ENCODE results near the gene ARSG. TPM values are rescaled to one million over a fixed set of nuclear protein-coding genes. Genes with fewer than 3 reads are reported as not detected.

Gene ARSG
- total and polyA plus RNA-seq, 2 donors (not counting 3 experiments of a cell fraction or from before 2014, with no cell fraction given): 3.9 to 7.0 TPM

DNA sequence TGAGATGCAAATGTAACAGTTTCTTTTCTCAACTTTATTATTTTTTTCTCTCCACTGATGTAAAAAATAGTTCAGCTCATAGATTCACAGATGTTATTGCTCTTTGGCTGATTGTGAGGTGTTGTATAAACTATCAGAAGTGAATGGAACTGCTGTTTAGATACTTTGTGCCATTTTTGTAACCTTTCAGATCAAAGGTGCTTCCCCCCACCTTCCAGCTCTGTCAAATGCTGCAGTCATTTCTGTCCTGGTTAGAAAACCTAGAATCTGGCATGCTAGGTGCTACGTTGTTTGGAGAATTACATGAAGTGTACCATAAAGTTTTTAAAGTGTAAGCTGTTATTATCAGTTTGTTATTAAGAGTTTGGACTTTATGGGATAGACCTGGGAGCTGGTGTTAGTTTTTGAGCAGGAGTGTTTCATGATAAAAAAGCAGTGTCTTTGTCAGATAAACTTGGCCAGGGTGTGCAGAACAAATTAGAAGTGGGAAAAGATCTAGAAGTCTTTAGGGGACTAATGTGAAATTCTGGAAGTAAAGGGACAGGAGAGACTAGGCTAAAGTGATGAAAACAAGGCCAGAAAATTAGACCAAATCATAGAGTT, 167.8 kb downstream of the ARSG start:
- Histone ChIP-seq H3K36me3 (ENCODE audit: control insufficient read depth in 2 of 2, extremely low read depth in 1 of 2, insufficient read depth in 2 of 2, low read length in 2 of 2) (no peaks in the 10 kb centered on the region), H3K9me1 (replicated peaks; ENCODE audit: control insufficient read depth, extremely low read depth, insufficient read depth, low read length) (no peaks in the 10 kb centered on the region), H3K9ac (replicated peaks; ENCODE audit: extremely low read depth, insufficient read depth, low read length) (no peak overlapping the region), H3K4me1 (ENCODE audit: control insufficient read depth, extremely low read depth, insufficient read depth, low read length) (peaks cover 20% of the 10 kb centered on the region), H3K9me3 (replicated peaks; ENCODE audit: control insufficient read depth, insufficient read depth, low read length) (no peaks in the 10 kb centered on the region), H4K20me1 (replicated peaks; ENCODE audit: control insufficient read depth, extremely low read depth, insufficient read depth, low read length) (no peaks in the 10 kb centered on the region), H3K27ac (ENCODE audit: insufficient read depth, low read depth, low read length) (no peak overlapping the region), H3K4me2 (ENCODE audit: insufficient read depth, low read length) (no peak overlapping the region), H3K4me3 (replicated peaks in 1 of 3; ENCODE audit: insufficient read depth in 1 of 3, low read depth in 1 of 3, low read length in 3 of 3) (no peak overlapping the region), H3K27me3 (ENCODE audit: control insufficient read depth in 2 of 2, insufficient read depth in 2 of 2, low read length in 2 of 2) (no peaks in the 10 kb centered on the region), H3K79me2 (ENCODE audit: control insufficient read depth, insufficient read depth, low read length) (no peaks in the 10 kb centered on the region), H2AFZ (ENCODE audit: low read depth, low read length) (no peak overlapping the region)
- CTCF ChIA-PET: interaction anchor here (1.2 to 8.0 kb wide), 8 partner anchors 9 to 288 kb away, joined by 4 to 35 read pairs (median 11); no protein-coding TSS in a partner anchor
- BruUV-seq (replicated peaks): no TSS peak
- no peak for DNase-seq (ENCODE audit: low read depth, low spot score)
- dilution Hi-C loops (cut with MboI; ENCODE audit: extremely low pct_ligation_motif_present, low sequenced_read_pairs): no loop called here
- TF ChIP-seq POLR2AphosphoS5 (IDR thresholded peaks at IDR 0.05; ENCODE audit: insufficient read depth, low read depth, low read length) (no peak), POLR2A (IDR thresholded peaks at IDR 0.05; ENCODE audit: low read depth, low read length) (no peak), GATA2 (IDR thresholded peaks at IDR 0.05; ENCODE audit: insufficient read depth, insufficient read length, low read depth, low read length) (no peak), JUN (IDR thresholded peaks at IDR 0.05; ENCODE audit: borderline replicate concordance, insufficient read depth, insufficient read length, low read depth) (no peak), EZH2 (IDR thresholded peaks at IDR 0.05; ENCODE audit: borderline replicate concordance, low read depth, low read length, severe bottlenecking) (no peak), FOS (IDR thresholded peaks at IDR 0.05; ENCODE audit: borderline replicate concordance, insufficient read depth, low read length) (no peak), MYC (IDR thresholded peaks at IDR 0.05; ENCODE audit: low read depth, low read length) (no peak)
- TF ChIP-seq, protein P1, sequence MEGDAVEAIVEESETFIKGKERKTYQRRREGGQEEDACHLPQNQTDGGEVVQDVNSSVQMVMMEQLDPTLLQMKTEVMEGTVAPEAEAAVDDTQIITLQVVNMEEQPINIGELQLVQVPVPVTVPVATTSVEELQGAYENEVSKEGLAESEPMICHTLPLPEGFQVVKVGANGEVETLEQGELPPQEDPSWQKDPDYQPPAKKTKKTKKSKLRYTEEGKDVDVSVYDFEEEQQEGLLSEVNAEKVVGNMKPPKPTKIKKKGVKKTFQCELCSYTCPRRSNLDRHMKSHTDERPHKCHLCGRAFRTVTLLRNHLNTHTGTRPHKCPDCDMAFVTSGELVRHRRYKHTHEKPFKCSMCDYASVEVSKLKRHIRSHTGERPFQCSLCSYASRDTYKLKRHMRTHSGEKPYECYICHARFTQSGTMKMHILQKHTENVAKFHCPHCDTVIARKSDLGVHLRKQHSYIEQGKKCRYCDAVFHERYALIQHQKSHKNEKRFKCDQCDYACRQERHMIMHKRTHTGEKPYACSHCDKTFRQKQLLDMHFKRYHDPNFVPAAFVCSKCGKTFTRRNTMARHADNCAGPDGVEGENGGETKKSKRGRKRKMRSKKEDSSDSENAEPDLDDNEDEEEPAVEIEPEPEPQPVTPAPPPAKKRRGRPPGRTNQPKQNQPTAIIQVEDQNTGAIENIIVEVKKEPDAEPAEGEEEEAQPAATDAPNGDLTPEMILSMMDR (IDR thresholded peaks at IDR 0.05; ENCODE audit: extremely low read depth in 1 of 2, insufficient read depth in 1 of 2, low read depth in 1 of 2, low read length in 2 of 2): no peak
- TF ChIP-seq, protein P2, sequence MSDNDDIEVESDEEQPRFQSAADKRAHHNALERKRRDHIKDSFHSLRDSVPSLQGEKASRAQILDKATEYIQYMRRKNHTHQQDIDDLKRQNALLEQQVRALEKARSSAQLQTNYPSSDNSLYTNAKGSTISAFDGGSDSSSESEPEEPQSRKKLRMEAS (IDR thresholded peaks at IDR 0.05; ENCODE audit: insufficient read depth, insufficient read length): no peak
- POLR2A ChIA-PET: no interaction called here
- no peak for FAIRE-seq
- intact Hi-C loops (cut with micrococcal nuclease): loop anchor here (5.0 kb wide), 2 partner anchors 212 to 357 kb away; partner anchors contain the start of gene AMZ2
